ENCODE data around the gene TNN. TPM values are rescaled to one million over a fixed set of nuclear protein-coding genes. Genes with fewer than 3 reads are reported as not detected.

The TNN gene
- total RNA-seq, 2 donors from 2014 or later: 0.05 to 0.14 TPM

GRCh38 chr1:175070818-175071217, 3.2 kb downstream of the TNN start:
- DNase-seq (ENCODE audit: low spot score): no peak
- intact Hi-C loops (cut with DNase I): no loop called here

- DNase-seq (ENCODE audit: low spot score): no peak
- intact Hi-C loops (cut with DNase I): no loop called here
These were observed 3.8 kb downstream of the TNN start for GRCh38 chr1:175071276-175071943.

GRCh38 chr1:175072099-175072951, 4.7 kb downstream of the TNN start:
- no peak for DNase-seq (ENCODE audit: low spot score)

GRCh38 chr1:175073061-175073460, 5.4 kb downstream of the TNN start:
- no peak for DNase-seq (ENCODE audit: low spot score)
- intact Hi-C loops (cut with DNase I): no loop called here

More at GRCh38 chr1:175072099-175072951, 4.7 kb downstream of the TNN start:
- intact Hi-C loops (cut with DNase I): no loop called here

- intact Hi-C loops (cut with DNase I): no loop called here
- DNase-seq (ENCODE audit: low spot score): no peak
These were observed 6.0 kb downstream of the TNN start for GRCh38 chr1:175073633-175074032.

GRCh38 chr1:175075572-175076568, 8.2 kb downstream of the TNN start:
- DNase-seq (ENCODE audit: low spot score): no peak
- intact Hi-C loops (cut with DNase I): no loop called here

- intact Hi-C loops (cut with DNase I): no loop called here
- no peak for DNase-seq (ENCODE audit: low spot score)
These were observed 9.9 kb downstream of the TNN start for GRCh38 chr1:175077356-175078030.

GRCh38 chr1:175078629-175079028, 11.0 kb downstream of the TNN start:
- no peak for DNase-seq (ENCODE audit: low spot score)
- intact Hi-C loops (cut with DNase I): no loop called here

- no peak for DNase-seq (ENCODE audit: low spot score)
- intact Hi-C loops (cut with DNase I): no loop called here
These were observed 11.7 kb downstream of the TNN start for GRCh38 chr1:175079338-175079737.

- no peak for DNase-seq (ENCODE audit: low spot score)
- intact Hi-C loops (cut with DNase I): no loop called here
These were observed 12.4 kb downstream of the TNN start for GRCh38 chr1:175080030-175080429.

- no peak for DNase-seq (ENCODE audit: low spot score)
- intact Hi-C loops (cut with DNase I): no loop called here
These were observed 14.3 kb downstream of the TNN start for GRCh38 chr1:175081983-175082382.

- DNase-seq (ENCODE audit: low spot score): no peak
- intact Hi-C loops (cut with DNase I): no loop called here
These were observed 20.9 kb downstream of the TNN start for GRCh38 chr1:175088525-175088951.

GRCh38 chr1:175089136-175089718, 21.6 kb downstream of the TNN start:
- intact Hi-C loops (cut with DNase I): no loop called here
- DNase-seq (ENCODE audit: low spot score): no peak

- intact Hi-C loops (cut with DNase I): no loop called here
- no peak for DNase-seq (ENCODE audit: low spot score)
These were observed 23.1 kb downstream of the TNN start for GRCh38 chr1:175090780-175091179.

- intact Hi-C loops (cut with DNase I): no loop called here
- DNase-seq (ENCODE audit: low spot score): no peak
These were observed 27.0 kb downstream of the TNN start for GRCh38 chr1:175094626-175095025.

GRCh38 chr1:175095069-175095468, 27.4 kb downstream of the TNN start:
- DNase-seq (ENCODE audit: low spot score): no peak
- intact Hi-C loops (cut with DNase I): no loop called here

- intact Hi-C loops (cut with DNase I): no loop called here
These were observed 28.5 kb downstream of the TNN start for GRCh38 chr1:175095978-175096607.

GRCh38 chr1:175097361-175097760, 29.7 kb downstream of the TNN start:
- intact Hi-C loops (cut with DNase I): no loop called here
- DNase-seq (ENCODE audit: low spot score): no peak

More at GRCh38 chr1:175095978-175096607, 28.5 kb downstream of the TNN start:
- DNase-seq (ENCODE audit: low spot score): no peak
